ENCODE data around the gene HOXC10.

Gene HOXC10

DNA sequence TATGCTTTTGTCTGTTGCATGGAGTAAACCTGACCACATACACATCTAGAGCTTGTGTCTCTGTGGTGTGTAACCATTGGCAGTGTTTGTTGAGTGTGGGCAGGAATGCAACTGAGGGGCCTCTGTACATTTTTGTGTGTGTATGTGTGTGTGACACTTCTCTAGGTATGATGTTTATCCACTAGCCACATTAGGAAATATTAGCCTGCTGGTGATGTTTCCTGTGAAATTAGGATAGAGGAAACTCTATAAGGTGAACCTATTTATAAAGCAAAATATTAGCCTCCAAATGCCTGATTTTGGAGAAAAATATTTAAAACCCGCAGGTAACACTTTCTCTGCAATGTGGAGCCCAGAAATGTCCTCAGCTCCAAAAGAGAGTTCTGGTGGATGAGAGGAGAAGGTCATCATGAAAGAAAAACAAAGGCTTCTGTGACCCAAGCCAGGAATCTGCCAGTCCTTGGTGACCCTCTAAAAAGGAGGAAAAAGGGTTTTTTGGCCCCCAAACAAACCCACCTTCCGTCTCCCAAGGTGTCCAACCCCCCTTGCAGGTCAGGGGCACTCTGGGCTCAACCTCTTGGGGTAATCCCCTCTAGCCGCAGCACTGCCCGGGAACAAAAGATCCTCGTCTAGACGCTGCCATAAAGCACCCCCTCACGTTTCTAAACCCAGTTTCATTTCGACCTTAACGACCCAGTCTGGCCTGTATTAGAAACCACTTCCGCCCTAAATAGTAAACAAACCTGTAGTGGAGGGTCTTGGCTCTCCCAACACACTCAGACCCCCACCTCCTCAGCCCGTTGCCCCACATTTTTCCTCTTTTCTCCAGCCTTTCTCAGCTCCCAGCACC lies 7.1 kb upstream of the HOXC10 start:
- DNase-seq: no peak

DNA sequence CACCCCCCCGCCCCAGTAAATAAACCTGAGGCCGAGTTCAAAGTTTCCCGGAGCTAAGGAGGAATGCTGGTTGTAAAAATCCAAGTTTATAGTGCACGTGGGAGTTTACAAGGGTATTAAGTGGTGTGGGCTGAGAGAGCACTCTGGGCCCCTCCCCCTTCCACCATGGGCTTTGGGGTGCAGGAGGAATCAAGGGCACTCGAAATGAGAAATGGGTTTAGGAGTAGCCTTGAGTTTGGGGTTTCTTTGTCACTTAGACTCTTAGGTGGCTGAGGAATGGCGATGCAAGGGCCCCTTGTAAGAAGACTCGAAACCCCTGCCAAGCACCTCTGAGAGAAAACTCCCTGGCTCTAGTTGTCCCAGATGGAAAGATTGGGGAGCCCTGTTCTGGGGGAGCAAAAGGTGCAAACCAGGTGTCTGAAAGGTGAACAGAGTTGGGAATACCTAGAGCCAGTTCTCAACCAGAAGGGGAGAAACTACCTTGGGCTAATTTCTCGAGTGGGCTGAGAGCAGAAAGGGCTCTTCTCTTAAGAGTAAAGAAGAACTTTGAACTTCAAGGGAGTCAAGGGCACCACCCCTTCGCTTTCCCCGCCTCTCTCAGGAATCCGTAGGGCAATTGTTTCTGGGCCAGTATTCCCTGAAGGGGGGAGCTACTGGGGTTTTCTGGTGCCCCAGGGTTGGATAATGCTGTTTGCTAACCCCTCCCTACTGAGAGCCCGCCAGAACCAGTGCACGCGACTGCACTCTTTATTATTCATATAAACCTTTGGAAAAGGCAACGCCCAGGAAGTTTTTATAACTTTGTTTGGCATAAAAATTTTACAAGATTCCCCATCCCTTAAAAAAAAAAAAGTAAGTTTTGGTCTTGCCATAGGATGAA lies 6.2 kb upstream of the HOXC10 start:
- DNase-seq: no peak

GRCh38 chr12:53980104-53980801 lies 4.7 kb upstream of the HOXC10 start:
- DNase-seq: no peak

DNA sequence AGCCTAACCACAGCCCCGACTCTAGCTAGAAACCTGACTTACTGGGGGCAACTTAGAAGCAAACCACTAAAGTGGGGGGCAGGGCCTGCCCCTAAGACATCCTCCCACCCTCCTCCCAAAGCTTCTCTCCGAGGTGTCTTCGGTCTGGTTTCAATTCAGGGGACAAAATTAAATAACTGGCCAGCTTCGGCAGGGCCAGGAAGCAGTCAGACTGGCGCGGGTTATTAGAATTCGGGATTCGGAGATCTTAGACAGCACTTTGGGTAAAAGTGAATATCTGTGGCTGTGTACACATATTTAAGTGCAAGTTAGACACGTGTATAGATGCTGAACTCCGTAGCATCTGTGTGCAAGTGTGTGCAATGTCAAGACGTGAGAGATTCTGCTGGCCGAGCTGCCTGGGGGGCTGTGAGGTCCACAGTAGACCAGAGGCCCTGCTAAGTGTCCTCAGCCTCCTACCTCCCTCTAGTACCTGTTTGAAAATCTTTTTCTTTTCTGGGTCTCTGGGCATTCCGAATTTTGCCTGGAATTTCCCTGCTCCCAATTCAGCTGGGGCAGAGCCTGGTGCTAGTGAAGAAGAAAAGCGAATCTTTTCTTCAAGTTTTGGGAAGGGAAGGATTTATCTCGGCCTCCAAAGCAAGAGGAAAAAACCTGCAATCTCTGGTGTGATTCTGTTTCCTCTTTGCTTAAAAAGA lies 4.0 kb upstream of the HOXC10 start:
- DNase-seq: no peak

DNA sequence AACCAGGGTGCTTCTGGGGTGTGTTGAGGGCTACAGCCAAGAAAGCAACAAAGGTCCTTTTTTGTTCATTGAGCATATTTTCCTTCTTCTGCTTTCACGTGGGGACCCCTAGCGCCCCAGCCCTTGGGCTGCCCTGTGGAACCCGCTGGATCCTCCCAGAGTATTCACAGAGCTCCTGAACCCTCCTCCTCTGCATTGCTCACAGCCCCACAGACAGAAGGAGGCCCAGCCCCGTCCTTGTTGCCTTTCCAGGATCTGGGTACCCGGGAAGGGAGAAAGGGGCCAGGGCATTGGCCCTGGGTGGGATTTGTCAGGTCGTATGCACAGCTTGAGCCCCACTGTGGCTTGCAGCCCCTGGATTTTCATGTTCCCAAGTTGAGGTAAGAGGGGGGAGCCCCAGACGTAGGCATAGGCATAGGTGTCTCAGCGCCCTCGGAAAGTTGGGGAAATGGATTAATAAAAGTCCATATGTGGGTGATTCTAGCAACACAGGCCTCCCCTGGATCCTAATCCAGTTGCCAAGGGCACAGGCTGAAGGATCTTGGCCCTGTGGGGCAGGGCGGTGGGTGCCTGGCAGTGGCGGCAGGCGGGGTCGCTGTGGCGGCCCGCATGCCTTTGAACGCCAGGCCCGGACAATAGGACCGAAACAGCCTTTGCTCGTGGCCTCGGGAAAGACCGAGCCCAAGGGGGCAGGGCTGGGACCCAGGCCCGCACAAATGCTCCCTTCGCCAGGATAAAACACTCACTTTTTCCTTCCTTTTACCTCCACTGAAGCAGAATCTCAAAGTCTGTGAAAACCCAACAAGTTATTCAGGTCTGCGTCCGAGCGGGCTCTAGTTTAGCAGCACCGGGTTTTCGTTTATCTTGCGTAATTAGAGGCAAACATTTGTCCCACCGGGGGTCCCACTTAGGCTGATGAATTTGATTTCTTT lies 3.0 kb upstream of the HOXC10 start:
- no peak for DNase-seq

DNA sequence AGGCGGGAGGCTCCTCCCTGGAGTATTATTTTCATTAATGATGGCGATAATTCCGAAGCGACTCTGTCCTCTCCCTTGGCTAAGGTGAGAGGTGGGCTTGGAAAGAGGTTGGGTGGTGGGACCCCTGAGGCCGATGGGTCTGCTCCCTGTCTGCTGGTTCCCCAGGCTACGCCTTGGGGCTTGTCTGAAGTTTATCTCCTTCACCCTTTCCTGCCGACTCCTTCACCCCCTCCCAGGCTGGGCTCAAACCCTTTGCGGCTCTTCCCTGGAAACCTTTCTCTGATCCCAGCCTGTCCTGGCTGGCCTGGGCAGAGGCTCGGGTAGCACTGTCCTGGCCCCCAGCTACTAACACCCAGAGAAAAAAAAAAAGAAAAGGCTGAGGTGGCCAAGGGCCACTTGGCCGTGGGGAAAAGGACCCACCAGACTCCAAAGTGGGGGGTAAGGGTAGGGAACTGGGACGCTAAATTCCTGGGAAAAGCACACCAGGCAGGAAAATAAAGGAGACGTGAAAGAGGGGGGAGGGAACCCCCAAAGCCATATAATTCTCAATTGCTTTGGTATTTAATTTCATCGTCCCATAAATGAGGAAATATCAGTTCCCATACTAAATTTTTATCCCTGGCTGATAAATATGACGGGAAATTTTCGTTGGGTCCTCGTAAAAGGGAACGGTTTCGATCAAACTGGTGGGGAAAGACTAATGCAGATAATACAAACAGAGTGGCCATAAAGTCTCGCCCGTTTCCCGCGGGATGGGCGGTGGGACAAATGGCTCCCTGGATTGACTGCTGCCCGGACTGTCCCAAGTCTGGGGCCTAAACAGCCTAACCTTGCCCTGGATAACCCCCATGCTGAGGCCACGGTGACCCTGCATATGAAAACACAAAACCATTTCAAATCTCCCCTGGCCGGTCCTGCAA lies 2.0 kb upstream of the HOXC10 start:
- DNase-seq: no peak

- no peak for DNase-seq
These were observed 1.4 kb upstream of the HOXC10 start for GRCh38 chr12:53983568-53983949.

DNA sequence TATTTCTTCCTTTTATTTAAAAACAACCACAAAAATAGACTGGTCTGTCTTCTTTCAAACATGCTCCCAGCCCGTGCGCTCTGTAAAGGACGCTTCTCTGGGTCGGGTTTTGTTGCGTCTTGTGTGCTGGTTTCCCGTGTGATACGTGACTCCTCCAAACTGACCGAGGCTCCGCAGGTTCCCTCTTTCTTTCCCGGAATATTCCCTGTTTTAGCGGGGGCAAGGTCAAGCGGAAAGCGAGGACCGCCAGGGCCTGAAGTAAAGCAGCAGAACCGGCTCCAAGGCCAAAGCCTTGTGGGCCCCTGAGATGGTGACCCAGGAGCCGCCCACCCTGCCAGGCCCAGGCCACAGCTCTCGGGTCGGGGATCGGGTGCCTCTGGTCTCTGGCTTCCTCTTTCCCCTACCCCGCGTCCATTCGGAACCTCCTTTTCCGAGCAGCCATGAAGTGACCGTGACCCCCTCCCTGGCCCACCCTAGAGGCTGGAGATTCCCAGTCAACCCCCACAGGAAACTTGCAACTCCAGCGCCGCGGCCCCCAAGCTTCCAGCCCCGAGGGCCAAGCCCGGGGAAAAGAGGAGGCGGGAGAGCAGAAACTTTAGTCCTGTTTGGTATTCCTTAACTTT lies 885 bp upstream of the HOXC10 start:
- no peak for DNase-seq

- DNase-seq: no peak
These were observed 697 bp downstream of the HOXC10 start for GRCh38 chr12:53985692-53985993.

DNA sequence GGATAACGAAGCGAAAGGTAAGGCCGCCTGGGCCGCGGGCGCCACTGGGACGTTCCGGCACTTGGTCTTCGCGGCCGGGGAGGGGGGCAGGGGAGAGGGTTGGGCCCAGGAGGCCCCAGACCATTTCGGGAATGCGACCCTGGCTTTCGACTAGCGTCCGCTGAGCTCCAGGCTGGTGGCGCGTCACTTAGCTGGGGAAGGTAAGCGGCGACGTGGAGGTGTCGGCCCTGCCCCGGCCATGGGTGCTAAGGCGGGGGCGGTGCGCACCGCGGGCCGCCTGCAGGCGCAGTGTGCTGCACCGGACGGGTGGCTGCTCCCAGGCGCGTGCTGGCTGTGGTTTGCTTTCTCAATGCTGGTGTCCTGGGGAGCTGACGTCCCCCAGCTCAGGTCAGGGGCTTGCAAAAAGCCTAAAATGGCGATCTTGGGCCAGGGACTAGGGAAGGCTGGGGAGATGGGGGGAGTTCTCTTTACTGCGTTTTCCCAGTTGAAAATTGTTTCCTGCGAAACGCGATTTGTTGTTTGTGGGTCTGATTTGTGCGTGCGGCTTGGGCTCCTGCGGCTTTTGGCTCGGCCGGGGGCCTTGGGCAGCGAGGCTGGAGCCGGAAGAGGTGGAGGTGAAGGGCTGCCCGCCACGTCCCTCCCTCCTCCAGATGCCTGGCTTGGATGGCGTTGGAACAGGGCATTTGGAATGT lies 1.2 kb downstream of the HOXC10 start:
- no peak for DNase-seq

DNA sequence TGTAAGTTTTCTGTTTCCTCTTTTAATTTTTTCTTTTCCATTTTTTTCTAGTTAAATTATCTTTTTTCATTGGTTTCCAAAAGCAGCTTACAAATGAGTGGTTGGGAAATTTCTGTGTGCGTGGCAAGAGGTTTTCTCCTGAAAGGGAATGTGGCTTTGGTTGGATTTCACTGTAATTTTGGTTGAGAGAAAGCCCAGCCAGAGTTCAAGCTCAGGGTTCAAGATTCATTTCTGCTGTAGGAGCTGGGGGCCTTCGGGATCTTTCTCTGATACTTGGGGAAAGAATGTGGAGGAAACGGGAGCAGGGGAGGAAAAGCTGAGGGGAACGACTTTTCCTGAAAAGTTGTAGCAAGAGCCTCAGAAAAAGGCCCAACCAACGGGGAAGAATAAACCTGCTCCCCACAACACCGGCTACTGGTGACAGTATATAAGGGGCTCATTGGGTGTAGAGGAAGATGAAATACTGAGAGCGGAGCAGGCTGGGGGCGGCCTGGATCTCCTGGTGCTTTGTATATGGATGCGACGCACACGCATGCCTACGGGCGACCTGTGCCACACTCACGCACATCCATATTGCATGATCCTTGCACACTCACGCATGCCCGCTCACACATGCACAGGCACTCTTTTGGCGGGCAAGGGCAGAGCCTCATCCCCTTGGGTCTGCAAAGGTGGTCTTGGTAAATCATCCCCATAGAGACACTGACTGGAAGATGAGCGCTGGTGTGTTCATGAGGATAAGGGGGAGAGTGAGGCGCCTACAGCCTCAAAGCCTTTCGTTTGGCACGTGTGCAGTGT lies 1.9 kb downstream of the HOXC10 start:
- DNase-seq: no peak

DNA sequence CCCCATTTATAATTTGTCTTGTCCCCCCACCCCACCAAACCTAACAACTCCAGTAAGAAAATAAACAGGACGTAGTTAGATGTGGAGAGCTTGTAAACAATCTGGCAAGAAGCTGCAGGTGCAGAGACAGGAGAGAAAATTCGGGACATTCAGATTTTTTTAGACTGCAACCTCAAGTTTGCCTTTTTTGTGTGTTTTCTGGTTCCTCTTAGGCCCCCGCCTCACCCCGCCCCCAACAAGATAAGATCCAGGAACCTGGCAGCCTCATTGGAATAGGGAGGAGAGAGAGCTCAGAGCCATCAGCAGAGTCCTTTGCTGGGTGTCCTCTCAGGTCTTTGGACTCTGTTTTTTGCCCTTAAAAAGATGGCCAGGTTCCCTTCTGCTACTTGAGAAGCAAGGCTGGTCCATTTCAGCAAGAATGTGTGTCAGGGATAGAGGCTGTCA lies 2.9 kb downstream of the HOXC10 start:
- DNase-seq: no peak

DNA sequence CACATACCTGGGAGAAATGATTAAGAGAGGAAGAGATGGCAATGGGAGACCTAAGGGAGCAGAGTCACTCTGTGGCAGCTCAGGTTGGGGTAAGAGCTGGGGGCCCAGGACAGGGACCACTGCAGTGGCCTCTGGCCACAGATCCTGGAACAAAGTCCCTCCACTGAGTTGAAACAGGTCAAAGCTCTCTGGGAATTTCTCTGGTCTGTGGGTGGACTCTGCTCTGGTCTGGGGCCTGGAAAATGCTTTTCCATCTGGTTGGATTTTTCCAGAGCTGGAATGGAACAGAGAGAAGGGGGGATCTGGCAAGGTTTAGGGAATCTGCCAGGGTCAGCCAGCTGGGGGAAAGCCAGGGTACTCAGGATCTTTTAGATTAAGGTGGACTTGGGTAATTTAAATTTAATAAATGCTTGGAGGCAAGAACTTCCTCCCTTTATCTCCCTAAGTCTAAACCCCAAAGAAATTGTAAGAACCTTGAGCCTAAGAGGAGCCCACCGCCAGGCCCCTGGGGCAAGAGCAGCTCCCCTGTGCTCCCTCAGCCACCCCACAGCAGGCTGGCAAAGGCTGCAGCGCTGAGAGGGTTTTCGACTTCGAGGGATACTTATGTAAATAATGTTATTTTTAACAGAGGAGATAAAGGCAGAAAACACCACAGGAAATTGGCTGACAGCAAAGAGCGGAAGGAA lies 3.7 kb downstream of the HOXC10 start:
- DNase-seq: no peak

- no peak for DNase-seq
These were observed 4.5 kb downstream of the HOXC10 start for GRCh38 chr12:53989227-53990113.

DNA sequence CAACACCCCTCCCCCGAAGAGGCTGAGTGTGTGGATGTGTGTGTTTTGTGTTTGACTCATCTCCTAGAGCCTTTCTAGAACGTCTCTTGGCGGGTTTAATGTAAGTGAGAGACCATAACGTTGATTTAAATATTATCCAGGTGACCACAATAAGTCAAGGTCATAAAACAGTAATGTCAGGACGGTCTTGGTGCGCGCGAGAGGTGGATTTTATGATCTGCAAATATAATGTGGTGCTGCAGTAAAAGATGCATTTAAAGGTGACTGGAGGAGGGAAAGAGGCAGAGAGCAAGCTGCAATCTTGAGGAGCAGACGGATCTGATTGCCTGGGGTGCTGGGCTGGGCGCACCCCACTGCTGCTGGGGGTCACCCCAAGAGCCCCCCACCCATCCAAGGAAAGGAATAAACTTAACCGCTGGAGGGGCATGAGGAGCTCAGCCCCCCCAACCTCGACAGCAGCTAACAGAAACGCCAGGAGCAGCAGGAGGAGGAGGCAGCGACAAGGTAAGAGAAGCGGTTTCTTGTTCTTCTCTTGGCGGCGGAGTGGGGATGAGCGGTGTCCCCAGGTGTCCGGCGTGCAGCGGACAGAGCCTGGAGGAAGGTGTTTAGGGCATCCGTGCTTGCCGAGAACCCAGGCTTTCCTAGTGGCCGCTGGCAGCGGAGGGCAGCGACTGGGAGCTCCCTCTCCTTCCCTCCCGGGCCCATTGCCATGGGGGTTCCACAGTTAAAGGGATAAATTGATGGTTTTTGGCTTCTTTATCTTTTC lies 5.5 kb downstream of the HOXC10 start:
- no peak for DNase-seq

- no peak for DNase-seq
These were observed 6.1 kb downstream of the HOXC10 start for GRCh38 chr12:53991077-53991460.
